Measurements from ENCODE around the gene PDGFB. TPM values are rescaled to one million over a fixed set of nuclear protein-coding genes. Genes with fewer than 3 reads are reported as not detected.
A peak's percentile ranks its signal among the peaks of the same experiment; 100 is the strongest.
"Not testable (repeated sequence)": the region's sequence is repeated elsewhere in the genome, so short reads cannot be mapped to it uniquely, and the experiment has no call there.

PDGFB gene
- total RNA-seq, 5 donors from 2014 or later (not counting 1 experiment from before 2014, with no cell fraction given) = 2.9 to 18.3 (median 4.6) TPM

GRCh38 chr22:39219071-39220039 is 25.4 kb downstream of the PDGFB start:
- peaks cover 0 to 23% of the 10 kb centered on the region in 2 experiments for H3K27me3 ChIP-seq (replicated peaks in 1 of 2; ENCODE audit: control insufficient read depth in 2 of 2, extremely low read depth in 1 of 2, insufficient read depth in 2 of 2, low read length in 1 of 2)
- H3K4me3 ChIP-seq (ENCODE audit: control insufficient read depth in 1 of 2, extremely low read depth in 1 of 2, low read length in 1 of 2) = no peak overlapping the region
- H3K36me3 ChIP-seq (ENCODE audit: control insufficient read depth in 2 of 2, extremely low read depth in 1 of 2, insufficient read depth in 1 of 2, low read length in 1 of 2) = peaks cover 0 to 7% of the 10 kb centered on the region in 2 donors
- Mint-ChIP-seq H3K4me3 (no peak overlapping the region), H3K36me3 (peaks cover 21% of the 10 kb centered on the region), H3K4me1 (peaks cover 4 to 18% (median 11%) of the 10 kb centered on the region in 3 donors), H3K27me3 (peaks cover 6 to 11% of the 10 kb centered on the region in 2 donors), H3K27ac (no peak overlapping the region), H3K9me3 (no peaks in the 10 kb centered on the region)
- ATAC-seq (replicated peaks in 1 of 4) = no peak
- CTCF ChIA-PET = no interaction called here
- 76% methylated on average over 8 of the region's 16 CpGs for WGBS (ENCODE audit: insufficient coverage)
- no peak overlapping the region for H3K27ac ChIP-seq (ENCODE audit: low read length)
- POLR2A ChIA-PET = no interaction called here
- H3K9me3 ChIP-seq = no peaks in the 10 kb centered on the region
- peaks cover 0 to 15% of the 10 kb centered on the region in 2 experiments for H3K4me1 ChIP-seq (ENCODE audit: control insufficient read depth in 1 of 2, extremely low read depth in 1 of 2, insufficient read depth in 2 of 2, low read length in 2 of 2)
- peak in 2 of 35 experiments; percentile 4 to 18 for DNase-seq

GRCh38 chr22:39218432-39218831 is 26.4 kb downstream of the PDGFB start:
- not testable (repeated sequence) for H3K36me3 ChIP-seq (ENCODE audit: control insufficient read depth in 2 of 2, extremely low read depth in 1 of 2, insufficient read depth in 1 of 2, low read length in 1 of 2); DNase-seq
- WGBS (ENCODE audit: insufficient coverage) = 100% methylated on average over 1 of the region's 6 CpGs

GRCh38 chr22:39216143-39216490 is 28.7 kb downstream of the PDGFB start:
- ATAC-seq (replicated peaks in 1 of 4) (no peak), DNase-seq (no peak)
- H3K4me1 Mint-ChIP-seq = peaks cover 0 to 9% (median 7%) of the 10 kb centered on the region in 3 donors
- Histone ChIP-seq H3K4me3 (ENCODE audit: control insufficient read depth in 1 of 2, extremely low read depth in 1 of 2, low read length in 1 of 2) (no peak overlapping the region), H3K9me3 (no peaks in the 10 kb centered on the region), H3K36me3 (ENCODE audit: control insufficient read depth in 2 of 2, extremely low read depth in 1 of 2, insufficient read depth in 1 of 2, low read length in 1 of 2) (no peaks in the 10 kb centered on the region), H3K4me1 (ENCODE audit: control insufficient read depth in 1 of 2, extremely low read depth in 1 of 2, insufficient read depth in 2 of 2, low read length in 2 of 2) (peaks cover 0 to 12% of the 10 kb centered on the region in 2 experiments), H3K27ac (ENCODE audit: low read length) (no peak overlapping the region), H3K27me3 (replicated peaks in 1 of 2; ENCODE audit: control insufficient read depth in 2 of 2, extremely low read depth in 1 of 2, insufficient read depth in 2 of 2, low read length in 1 of 2) (peaks cover 0 to 30% of the 10 kb centered on the region in 2 experiments)
- no peaks in the 10 kb centered on the region for H3K36me3 Mint-ChIP-seq
- H3K4me3 Mint-ChIP-seq = no peak overlapping the region
- CTCF ChIA-PET = interaction anchor here (0.6 to 1.6 kb wide), 2 partner anchors 46 to 952 kb away, joined by 3 to 7 read pairs; no protein-coding TSS in a partner anchor
- 94% methylated on average over 4 of the region's 8 CpGs for WGBS (ENCODE audit: insufficient coverage)
- no peaks in the 10 kb centered on the region for H3K9me3 Mint-ChIP-seq
- peaks cover 18 to 21% of the 10 kb centered on the region in 2 donors for H3K27me3 Mint-ChIP-seq
- POLR2A ChIA-PET = no interaction called here
- H3K27ac Mint-ChIP-seq = no peak overlapping the region

More at GRCh38 chr22:39218432-39218831, 26.4 kb downstream of the PDGFB start:
- H3K4me3 ChIP-seq (ENCODE audit: control insufficient read depth in 1 of 2, extremely low read depth in 1 of 2, low read length in 1 of 2); H3K9me3 Mint-ChIP-seq; CTCF ChIA-PET; H3K4me3 Mint-ChIP-seq; H3K27ac ChIP-seq (ENCODE audit: low read length); POLR2A ChIA-PET; ATAC-seq (replicated peaks in 1 of 4); H3K27ac Mint-ChIP-seq; H3K9me3 ChIP-seq: not testable (repeated sequence)
- Histone ChIP-seq H3K27me3 (replicated peaks in 1 of 2; ENCODE audit: control insufficient read depth in 2 of 2, extremely low read depth in 1 of 2, insufficient read depth in 2 of 2, low read length in 1 of 2) (peaks cover 0 to 30% of the 10 kb centered on the region in 2 experiments), H3K4me1 (ENCODE audit: control insufficient read depth in 1 of 2, extremely low read depth in 1 of 2, insufficient read depth in 2 of 2, low read length in 2 of 2) (peaks cover 0 to 15% of the 10 kb centered on the region in 2 experiments)
- H3K4me1 Mint-ChIP-seq = peaks cover 0 to 15% (median 11%) of the 10 kb centered on the region in 3 donors
- H3K36me3 Mint-ChIP-seq = peaks cover 15% of the 10 kb centered on the region
- H3K27me3 Mint-ChIP-seq = peaks cover 15% of the 10 kb centered on the region in 2 donors

- Histone ChIP-seq H3K4me3 (ENCODE audit: control insufficient read depth in 1 of 2, extremely low read depth in 1 of 2, low read length in 1 of 2) (no peak overlapping the region), H3K36me3 (ENCODE audit: control insufficient read depth in 2 of 2, extremely low read depth in 1 of 2, insufficient read depth in 1 of 2, low read length in 1 of 2) (no peaks in the 10 kb centered on the region), H3K27me3 (replicated peaks in 1 of 2; ENCODE audit: control insufficient read depth in 2 of 2, extremely low read depth in 1 of 2, insufficient read depth in 2 of 2, low read length in 1 of 2) (peaks cover 0 to 30% of the 10 kb centered on the region in 2 experiments), H3K4me1 (ENCODE audit: control insufficient read depth in 1 of 2, extremely low read depth in 1 of 2, insufficient read depth in 2 of 2, low read length in 2 of 2) (peaks cover 0 to 12% of the 10 kb centered on the region in 2 experiments), H3K27ac (ENCODE audit: low read length) (no peak overlapping the region), H3K9me3 (no peaks in the 10 kb centered on the region)
- H3K9me3 Mint-ChIP-seq = no peaks in the 10 kb centered on the region
- peaks cover 0 to 7% (median 4%) of the 10 kb centered on the region in 3 donors for H3K4me1 Mint-ChIP-seq
- peaks cover 18 to 21% of the 10 kb centered on the region in 2 donors for H3K27me3 Mint-ChIP-seq
- H3K36me3 Mint-ChIP-seq = no peaks in the 10 kb centered on the region
- POLR2A ChIA-PET = no interaction called here
- ATAC-seq (replicated peaks in 1 of 4) = peak; percentile 49 to 89 (median 66)
- H3K27ac Mint-ChIP-seq = peak overlapping the region in 1 of 2 donors; percentile 28
- CTCF ChIA-PET = interaction anchor here (1.1 to 1.6 kb wide), 3 partner anchors 28 to 97 kb away, joined by 3 to 7 read pairs (median 3); no protein-coding TSS in a partner anchor
- WGBS (ENCODE audit: insufficient coverage) = 50% methylated on average over 12 of the region's 14 CpGs
- DNase-seq = peak in 29 of 35 experiments; percentile 20 to 68 (median 37)
- H3K4me3 Mint-ChIP-seq = no peak overlapping the region
These were observed 29.2 kb downstream of the PDGFB start for GRCh38 chr22:39215426-39216142.

GRCh38 chr22:39215070-39215396 is 29.7 kb downstream of the PDGFB start:
- peaks cover 18 to 21% of the 10 kb centered on the region in 2 donors for H3K27me3 Mint-ChIP-seq
- POLR2A ChIA-PET = no interaction called here
- no peak overlapping the region for H3K27ac Mint-ChIP-seq
- Histone ChIP-seq H3K27me3 (replicated peaks in 1 of 2; ENCODE audit: control insufficient read depth in 2 of 2, extremely low read depth in 1 of 2, insufficient read depth in 2 of 2, low read length in 1 of 2) (peaks cover 0 to 30% of the 10 kb centered on the region in 2 experiments), H3K4me3 (ENCODE audit: control insufficient read depth in 1 of 2, extremely low read depth in 1 of 2, low read length in 1 of 2) (no peak overlapping the region), H3K9me3 (no peaks in the 10 kb centered on the region), H3K27ac (ENCODE audit: low read length) (no peak overlapping the region), H3K4me1 (ENCODE audit: control insufficient read depth in 1 of 2, extremely low read depth in 1 of 2, insufficient read depth in 2 of 2, low read length in 2 of 2) (peaks cover 0 to 12% of the 10 kb centered on the region in 2 experiments), H3K36me3 (ENCODE audit: control insufficient read depth in 2 of 2, extremely low read depth in 1 of 2, insufficient read depth in 1 of 2, low read length in 1 of 2) (no peaks in the 10 kb centered on the region)
- no peaks in the 10 kb centered on the region for H3K36me3 Mint-ChIP-seq
- H3K4me1 Mint-ChIP-seq = peaks cover 0 to 7% (median 4%) of the 10 kb centered on the region in 3 donors
- no peaks in the 10 kb centered on the region for H3K9me3 Mint-ChIP-seq
- H3K4me3 Mint-ChIP-seq = no peak overlapping the region
- no peak for DNase-seq
- no peak for ATAC-seq (replicated peaks in 1 of 4)
- WGBS (ENCODE audit: insufficient coverage) = 94% methylated on average over 4 of the region's 6 CpGs
- CTCF ChIA-PET = interaction anchor here (1.1 to 1.6 kb wide), 3 partner anchors 28 to 97 kb away, joined by 3 to 7 read pairs (median 3); no protein-coding TSS in a partner anchor

Measured in T-cell (primary cell).